Measurements from ENCODE around the gene GPR158.

GPR158 gene

GRCh38 chr10:25557136-25557535 is 382.3 kb downstream of the GPR158 start:
- no peak for TF ChIP-seq CTCF (conservative IDR thresholded peaks at IDR 0.05; ENCODE audit: control insufficient read depth, insufficient read depth, low read depth, low read length)
- DNase-seq (ENCODE audit: low read depth), result no peak
- no peak overlapping the region for H3K4me3 ChIP-seq (ENCODE audit: control insufficient read depth, low read depth, low read length)

GRCh38 chr10:25561758-25562157 is 387.0 kb downstream of the GPR158 start:
- DNase-seq (ENCODE audit: low read depth), result no peak
- no peak overlapping the region for H3K4me3 ChIP-seq (ENCODE audit: control insufficient read depth, low read depth, low read length)
- TF ChIP-seq CTCF (conservative IDR thresholded peaks at IDR 0.05; ENCODE audit: control insufficient read depth, insufficient read depth, low read depth, low read length), result no peak

- no peak for DNase-seq (ENCODE audit: low read depth)
- no peak overlapping the region for H3K4me3 ChIP-seq (ENCODE audit: control insufficient read depth, low read depth, low read length)
- no peak for TF ChIP-seq CTCF (conservative IDR thresholded peaks at IDR 0.05; ENCODE audit: control insufficient read depth, insufficient read depth, low read depth, low read length)
Observed at GRCh38 chr10:25562547-25562946, 387.7 kb downstream of the GPR158 start.

GRCh38 chr10:25564351-25564750 is 389.6 kb downstream of the GPR158 start:
- H3K4me3 ChIP-seq (ENCODE audit: control insufficient read depth, low read depth, low read length), result no peak overlapping the region
- TF ChIP-seq CTCF (conservative IDR thresholded peaks at IDR 0.05; ENCODE audit: control insufficient read depth, insufficient read depth, low read depth, low read length), result no peak
- DNase-seq (ENCODE audit: low read depth), result no peak

GRCh38 chr10:25565570-25565969 is 390.8 kb downstream of the GPR158 start:
- DNase-seq (ENCODE audit: low read depth), result no peak
- no peak overlapping the region for H3K4me3 ChIP-seq (ENCODE audit: control insufficient read depth, low read depth, low read length)
- TF ChIP-seq CTCF (conservative IDR thresholded peaks at IDR 0.05; ENCODE audit: control insufficient read depth, insufficient read depth, low read depth, low read length), result no peak

- no peak overlapping the region for H3K4me3 ChIP-seq (ENCODE audit: control insufficient read depth, low read depth, low read length)
- no peak for TF ChIP-seq CTCF (conservative IDR thresholded peaks at IDR 0.05; ENCODE audit: control insufficient read depth, insufficient read depth, low read depth, low read length)
- DNase-seq (ENCODE audit: low read depth), result no peak
Observed at GRCh38 chr10:25573316-25573715, 398.5 kb downstream of the GPR158 start.

GRCh38 chr10:25575343-25575742 is 400.5 kb downstream of the GPR158 start:
- H3K4me3 ChIP-seq (ENCODE audit: control insufficient read depth, low read depth, low read length), result no peak overlapping the region
- TF ChIP-seq CTCF (conservative IDR thresholded peaks at IDR 0.05; ENCODE audit: control insufficient read depth, insufficient read depth, low read depth, low read length), result no peak
- no peak for DNase-seq (ENCODE audit: low read depth)

Data from fibroblast of mammary gland (primary cell).